Progenitor cell of endocrine pancreas (in vitro differentiated cells): Measurements from ENCODE around the gene GPC4. TPM values are rescaled to one million over a fixed set of nuclear protein-coding genes. Genes with fewer than 3 reads are reported as not detected.

Experiments
- DNase-seq: peaks from one replicate; pipeline ENCODE4 v3.0.0; 2021; ENCODE audit warnings: low spot score; ENCODE audit not compliant: unreplicated experiment
- H3K27ac Mint-ChIP-seq: 2 replicates; pipeline ENCODE4 v1.8.0; 2021; ENCODE audit warnings: mild to moderate bottlenecking, moderate library complexity, mixed read lengths
- H3K27me3 Mint-ChIP-seq: 2 replicates; pipeline ENCODE4 v1.8.0; 2021; ENCODE audit warnings: mixed read lengths
- H3K36me3 Mint-ChIP-seq: 2 replicates; pipeline ENCODE4 v1.8.0; 2022; ENCODE audit warnings: mixed read lengths; ENCODE audit not compliant: insufficient read depth
- H3K4me1 Mint-ChIP-seq: 2 replicates; pipeline ENCODE4 v1.8.0; 2021; ENCODE audit warnings: low read depth, mixed read lengths
- H3K4me3 Mint-ChIP-seq: 2 replicates; pipeline ENCODE4 v1.8.0; 2021; ENCODE audit warnings: low read depth, mild to moderate bottlenecking, moderate library complexity, mixed read lengths
- H3K9me3 Mint-ChIP-seq: 2 replicates; pipeline ENCODE4 v1.8.0; 2021; ENCODE audit warnings: low read depth, mixed read lengths
- CTCF ChIP-seq: fragments of 200-600 bp; sonication (generic); IDR thresholded peaks from one replicate; pipeline ENCODE4 v1.5.0; 2021; ENCODE audit warnings: antibody characterized with exemption, mild to moderate bottlenecking; ENCODE audit not compliant: unreplicated experiment
- total RNA-seq: library from RNA; stranded (reverse); gene quantifications from 2 replicates; pipeline ENCODE4 v1.2.1, GENCODE V29; 2021

The GPC4 gene
- total RNA-seq, 1 donor from 2014 or later, result 10.8 TPM

- Mint-ChIP-seq H3K4me3 (no peak overlapping the region), H3K4me1 (peaks cover 3% of the 10 kb centered on the region)
- DNase-seq, result no peak
Measured at GRCh38 chrX:133359466-133359865, 55.8 kb downstream of the GPC4 start.

GRCh38 chrX:133353233-133353632 is 62.1 kb downstream of the GPC4 start:
- Mint-ChIP-seq H3K9me3 (no peaks in the 10 kb centered on the region), H3K27ac (no peak overlapping the region), H3K4me1 (peaks cover 5% of the 10 kb centered on the region), H3K36me3 (no peaks in the 10 kb centered on the region), H3K27me3 (no peaks in the 10 kb centered on the region), H3K4me3 (no peak overlapping the region)
- DNase-seq, result no peak
- no peak for TF ChIP-seq CTCF

More at GRCh38 chrX:133359466-133359865, 55.8 kb downstream of the GPC4 start:
- Mint-ChIP-seq H3K9me3 (no peaks in the 10 kb centered on the region), H3K27ac (no peak overlapping the region), H3K27me3 (no peaks in the 10 kb centered on the region), H3K36me3 (no peaks in the 10 kb centered on the region)
- TF ChIP-seq CTCF, result no peak

- Mint-ChIP-seq H3K4me3 (no peak overlapping the region), H3K27me3 (no peaks in the 10 kb centered on the region), H3K36me3 (no peaks in the 10 kb centered on the region), H3K4me1 (peaks cover 5% of the 10 kb centered on the region), H3K9me3 (no peaks in the 10 kb centered on the region), H3K27ac (no peak overlapping the region)
- no peak for TF ChIP-seq CTCF
- DNase-seq, result no peak
Measured at GRCh38 chrX:133350751-133351150, 64.5 kb downstream of the GPC4 start.

- Mint-ChIP-seq H3K27me3 (peaks cover 2% of the 10 kb centered on the region), H3K36me3 (no peaks in the 10 kb centered on the region), H3K9me3 (no peaks in the 10 kb centered on the region), H3K4me3 (no peak overlapping the region), H3K27ac (no peak overlapping the region), H3K4me1 (no peaks in the 10 kb centered on the region)
- DNase-seq, result no peak
- no peak for TF ChIP-seq CTCF
Measured at GRCh38 chrX:133346026-133346425, 69.3 kb downstream of the GPC4 start.

- Mint-ChIP-seq H3K9me3 (no peaks in the 10 kb centered on the region), H3K27ac (no peak overlapping the region), H3K36me3 (no peaks in the 10 kb centered on the region), H3K4me3 (no peak overlapping the region), H3K27me3 (peaks cover 2% of the 10 kb centered on the region), H3K4me1 (peaks cover 1% of the 10 kb centered on the region)
- DNase-seq, result no peak
- no peak for TF ChIP-seq CTCF
Measured at GRCh38 chrX:133339566-133339965, 75.7 kb downstream of the GPC4 start.
